ENCODE measurements around the gene LRCH3.
"Not testable (repeated sequence)": the region's sequence is repeated elsewhere in the genome, so short reads cannot be mapped to it uniquely, and the experiment has no call there.

Gene LRCH3

DNA sequence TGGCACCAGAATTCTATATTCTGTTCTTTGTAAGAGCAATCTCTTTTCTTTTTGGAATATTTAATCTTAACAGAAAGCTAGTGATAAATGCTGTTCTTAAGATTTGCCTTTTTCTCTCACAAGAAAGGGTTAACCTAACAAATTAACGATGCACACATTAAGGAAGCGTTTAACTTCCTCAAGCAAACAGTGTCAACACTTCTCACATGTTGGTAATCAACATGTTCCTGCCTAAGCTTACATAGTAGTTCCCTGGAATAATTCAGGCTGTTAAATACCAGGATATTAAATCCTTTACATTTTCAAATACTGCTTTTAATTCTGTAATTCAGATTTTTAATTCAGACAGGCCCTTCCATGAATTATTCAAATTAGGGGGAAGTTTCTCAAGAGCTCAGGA lies 91.5 kb downstream of the LRCH3 start:
- no peak for DNase-seq (ENCODE audit: low read depth in 2 of 2)

DNA sequence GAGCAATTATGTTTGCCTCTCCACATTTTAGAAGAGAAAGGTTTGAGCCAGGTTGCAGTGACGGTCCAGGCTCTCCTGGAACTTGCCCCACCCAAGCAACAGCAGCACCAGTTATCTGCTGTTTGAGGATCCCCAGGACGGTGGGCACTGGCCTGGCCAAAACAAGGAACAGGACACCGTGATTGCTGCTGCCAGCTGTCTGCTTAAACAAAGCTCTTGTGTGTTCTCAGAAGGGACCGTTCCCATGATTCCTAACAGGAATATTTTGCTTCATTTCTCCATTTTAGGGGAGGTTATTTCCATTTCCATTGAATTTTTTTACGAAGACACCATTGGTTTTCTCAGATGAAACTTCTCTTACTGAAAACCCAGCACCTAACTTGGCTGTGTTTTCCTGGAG lies 92.5 kb downstream of the LRCH3 start:
- DNase-seq (ENCODE audit: low read depth in 2 of 2): no peak

DNA sequence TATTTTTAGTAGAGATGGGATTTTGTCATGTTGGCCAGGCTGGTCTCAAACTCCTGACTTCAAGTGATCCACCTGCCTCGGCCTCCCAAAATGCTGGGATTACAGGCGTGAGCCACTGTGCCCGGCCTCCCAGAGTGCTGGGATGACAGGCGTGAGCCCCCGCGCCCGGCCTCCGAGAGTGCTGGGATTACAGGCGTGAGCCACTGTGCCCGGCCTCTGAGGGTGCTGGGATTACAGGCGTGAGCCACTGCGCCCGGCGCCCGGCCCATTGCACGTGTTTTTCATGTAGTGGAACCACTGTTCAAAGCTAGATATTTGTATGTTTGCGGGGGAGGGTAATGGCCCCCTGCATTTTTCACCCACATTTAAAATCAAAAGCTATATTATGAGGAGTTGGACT lies 93.3 kb downstream of the LRCH3 start:
- not testable (repeated sequence) for DNase-seq (ENCODE audit: low read depth in 2 of 2)

DNA sequence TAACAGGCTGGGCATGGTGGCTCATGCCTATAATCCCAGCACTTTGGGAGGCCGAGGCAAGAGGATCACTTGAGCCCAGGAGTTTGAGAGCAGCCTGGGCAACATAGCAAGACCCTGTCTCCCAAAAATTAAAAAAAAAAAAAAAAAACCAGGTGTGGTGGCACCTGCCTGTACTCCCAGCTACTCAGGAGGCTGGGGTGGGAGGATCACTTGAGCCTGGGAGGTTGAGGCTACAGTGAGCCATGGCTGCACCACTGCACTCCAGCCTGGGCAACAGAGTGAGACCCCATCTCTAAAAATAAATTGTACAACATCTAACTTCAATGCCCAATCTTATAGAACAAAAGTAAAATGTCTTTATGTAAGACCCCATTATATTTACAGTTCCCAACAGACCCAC lies 95.0 kb downstream of the LRCH3 start:
- DNase-seq (ENCODE audit: low read depth in 2 of 2): not testable (repeated sequence)

DNA sequence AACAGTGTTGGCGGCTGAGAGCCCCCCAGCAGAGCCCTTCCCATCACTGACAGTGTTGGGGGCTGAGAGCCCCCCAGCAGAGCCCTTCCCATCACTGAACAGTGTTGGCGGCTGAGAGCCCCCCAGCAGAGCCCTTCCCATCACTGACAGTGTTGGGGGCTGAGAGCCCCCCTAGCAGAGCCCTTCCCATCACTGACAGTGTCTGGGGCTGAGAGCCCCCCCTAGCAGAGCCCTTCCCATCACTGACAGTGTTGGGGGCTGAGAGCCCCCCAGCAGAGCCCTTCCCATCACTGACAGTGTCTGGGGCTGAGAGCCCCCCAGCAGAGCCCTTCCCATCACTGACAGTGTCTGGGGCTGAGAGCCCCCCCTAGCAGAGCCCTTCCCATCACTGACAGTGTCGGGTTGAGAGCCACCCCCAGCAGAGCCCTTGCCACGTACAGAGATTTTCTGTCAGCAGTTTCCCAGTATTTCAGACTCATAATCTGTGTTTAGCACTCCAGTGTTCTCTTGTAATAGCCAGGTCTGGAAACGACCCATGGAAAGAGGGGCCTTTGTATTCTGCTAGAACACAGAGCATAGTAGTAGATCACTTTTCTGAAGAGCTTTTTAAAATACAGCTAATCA lies 96.5 kb downstream of the LRCH3 start:
- DNase-seq (ENCODE audit: low read depth in 2 of 2): not testable (repeated sequence)

DNA sequence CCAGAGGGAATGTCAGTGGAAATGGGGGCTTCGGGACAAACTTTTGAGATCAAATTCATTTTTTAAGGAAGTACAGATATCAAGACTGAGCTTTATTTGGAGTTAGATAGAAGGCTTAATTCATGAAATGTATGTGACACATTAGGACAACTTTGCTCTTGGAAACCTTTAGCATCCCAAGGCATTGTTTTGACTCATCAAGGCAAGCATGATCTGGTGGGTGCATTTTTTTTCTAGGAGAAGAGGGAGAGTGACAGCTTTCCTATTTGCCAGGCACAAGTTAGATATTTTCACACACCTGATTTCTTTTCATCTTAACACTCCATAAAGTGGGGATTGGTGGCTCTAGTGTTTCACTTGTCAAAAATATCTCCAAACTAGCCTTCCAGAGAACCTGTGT lies 97.5 kb downstream of the LRCH3 start:
- DNase-seq (ENCODE audit: low read depth in 2 of 2): no peak

DNA sequence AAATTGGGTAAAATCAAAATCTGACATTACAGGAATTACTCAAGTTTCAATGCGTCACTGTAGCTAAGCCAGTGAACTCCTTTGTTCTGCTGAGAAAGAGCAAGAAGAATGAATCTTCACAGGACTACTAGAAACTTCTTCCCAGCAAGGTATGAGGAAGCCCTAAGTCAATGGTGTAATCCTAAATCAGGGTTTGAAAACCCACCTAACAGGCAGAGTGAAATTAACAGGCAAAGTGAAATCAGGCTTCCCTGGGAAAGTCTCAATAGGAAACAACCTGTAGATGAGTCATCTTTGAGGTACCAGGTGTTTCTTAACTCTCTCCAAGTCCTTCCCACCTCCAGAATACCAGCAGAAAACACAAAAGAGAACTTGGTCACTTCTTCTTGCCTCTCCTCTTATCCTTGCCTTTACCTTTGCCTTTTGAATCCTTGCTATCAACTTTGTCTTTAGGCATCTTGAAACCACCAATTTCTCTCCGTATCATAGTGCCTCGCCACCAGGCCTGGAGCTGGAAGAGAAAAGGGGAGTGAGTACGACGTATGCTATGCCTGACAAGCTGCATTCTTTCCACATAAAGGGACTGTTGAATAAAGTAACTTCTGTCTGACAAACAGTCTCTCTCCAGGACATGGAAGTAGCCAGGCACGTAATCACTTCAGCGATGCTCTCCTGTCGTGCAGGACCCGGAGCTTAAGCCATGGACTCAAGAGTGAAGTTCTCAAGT lies 98.3 kb downstream of the LRCH3 start:
- DNase-seq (ENCODE audit: low read depth in 2 of 2): no peak

DNA sequence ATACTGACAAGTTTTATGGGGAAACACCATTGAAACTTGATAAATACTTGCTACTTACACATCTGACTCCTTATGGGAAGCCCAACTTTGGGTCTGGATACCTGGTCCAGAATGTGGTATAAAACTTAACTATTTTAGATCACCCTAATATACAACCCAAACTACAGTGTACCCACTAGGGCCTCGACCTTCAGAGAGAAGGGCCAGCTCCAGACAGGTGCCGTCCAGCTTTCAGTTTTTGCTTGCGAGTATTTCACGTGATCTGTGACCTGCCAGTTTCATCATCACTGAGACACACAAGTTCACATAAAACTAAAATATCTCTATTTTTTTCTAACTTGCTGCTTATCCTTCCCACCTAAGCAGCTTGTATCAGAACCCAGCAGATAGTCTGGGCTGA lies 99.6 kb downstream of the LRCH3 start:
- no peak for DNase-seq (ENCODE audit: low read depth in 2 of 2)

DNA sequence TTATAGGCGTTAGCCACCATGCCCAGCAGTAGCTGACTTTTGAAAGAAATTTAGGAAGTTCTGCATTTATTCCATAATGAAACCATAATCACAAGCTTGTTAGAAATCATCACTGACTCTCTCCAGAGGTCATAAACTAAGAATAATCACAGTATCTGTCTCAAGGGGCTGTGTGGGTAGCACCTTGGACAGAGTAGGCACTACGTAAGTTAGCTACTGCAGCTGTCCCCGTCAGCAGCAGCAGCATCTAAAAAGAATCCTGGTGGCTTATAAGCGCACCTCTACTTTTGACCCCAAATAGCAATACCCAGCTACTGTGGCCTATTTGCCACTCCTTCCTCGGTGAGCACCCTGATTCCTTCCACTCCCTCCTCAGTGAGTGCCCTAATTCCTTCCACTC lies 101.1 kb downstream of the LRCH3 start:
- no peak for DNase-seq (ENCODE audit: low read depth in 2 of 2)

DNA sequence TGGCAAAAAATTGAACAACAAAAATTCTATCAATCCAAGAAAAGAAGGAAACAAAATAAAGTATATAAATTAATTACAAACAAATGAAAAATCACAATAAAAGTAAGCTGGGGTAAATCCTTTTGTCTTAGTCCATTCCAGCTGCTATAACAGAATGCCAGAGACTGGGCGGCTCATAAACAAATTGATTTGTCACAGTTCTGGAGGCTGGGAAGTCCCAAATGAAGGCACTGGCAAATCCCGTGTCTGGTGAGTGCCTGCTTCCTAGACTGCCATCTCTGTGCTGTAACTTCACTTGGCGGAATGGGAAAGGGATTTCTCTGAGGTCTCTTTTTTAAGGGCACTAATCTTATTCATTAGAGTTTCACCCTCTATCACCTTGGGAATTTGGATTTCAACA lies 105.4 kb downstream of the LRCH3 start:
- DNase-seq (ENCODE audit: low read depth in 2 of 2): no peak

DNA sequence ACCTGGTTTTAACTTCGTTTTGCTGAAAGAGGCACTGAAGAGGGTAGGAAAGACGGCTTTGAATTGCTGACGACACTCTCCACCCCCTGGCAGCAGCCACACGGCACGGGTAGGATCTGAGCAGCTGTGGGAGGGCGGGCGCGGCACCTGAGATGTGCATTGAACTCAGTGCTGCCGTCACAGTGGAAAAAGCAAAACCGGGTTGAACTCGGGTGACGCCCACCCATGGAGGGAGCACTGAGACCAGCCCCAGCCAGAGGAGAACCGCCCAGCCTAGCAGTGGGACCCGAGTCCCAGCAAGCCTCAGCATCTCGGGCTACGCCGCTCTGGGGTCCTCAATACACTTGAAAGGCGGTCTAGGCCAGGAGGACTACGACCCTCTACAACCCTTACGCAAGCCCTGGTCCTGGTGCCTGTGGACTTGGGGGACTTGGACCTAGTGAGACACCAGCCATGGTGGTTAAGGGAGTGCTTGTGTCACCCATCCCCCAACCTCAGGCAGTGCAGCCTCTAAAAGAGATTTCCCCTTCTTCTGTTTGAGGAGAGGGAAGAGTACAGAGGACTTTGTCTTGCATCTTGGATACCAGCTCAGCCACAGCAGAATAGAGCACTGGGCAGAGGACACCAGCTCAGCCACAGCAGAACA lies 108.9 kb downstream of the LRCH3 start:
- no peak for DNase-seq (ENCODE audit: low read depth in 2 of 2)

DNA sequence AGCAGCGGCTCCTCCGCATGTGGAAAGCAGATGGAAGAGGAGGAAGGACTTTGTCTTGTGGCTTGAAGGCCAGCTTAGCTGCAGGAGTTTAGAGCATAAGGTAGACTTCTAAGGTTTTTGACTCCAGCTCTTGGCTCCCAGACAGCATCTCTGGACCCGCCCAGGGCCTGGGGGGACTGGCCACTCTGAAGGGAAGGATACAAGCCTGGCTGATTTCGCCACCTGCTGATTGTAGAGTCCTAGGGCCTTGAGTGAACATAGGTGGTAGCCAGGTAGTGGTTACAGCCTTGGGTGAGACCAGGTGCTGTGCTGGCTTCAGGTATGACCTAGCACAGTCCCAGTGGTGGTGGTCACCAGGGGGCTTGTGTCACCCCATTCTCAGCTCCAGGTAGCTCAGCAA lies 110.6 kb downstream of the LRCH3 start:
- DNase-seq (ENCODE audit: low read depth in 2 of 2): no peak

DNA sequence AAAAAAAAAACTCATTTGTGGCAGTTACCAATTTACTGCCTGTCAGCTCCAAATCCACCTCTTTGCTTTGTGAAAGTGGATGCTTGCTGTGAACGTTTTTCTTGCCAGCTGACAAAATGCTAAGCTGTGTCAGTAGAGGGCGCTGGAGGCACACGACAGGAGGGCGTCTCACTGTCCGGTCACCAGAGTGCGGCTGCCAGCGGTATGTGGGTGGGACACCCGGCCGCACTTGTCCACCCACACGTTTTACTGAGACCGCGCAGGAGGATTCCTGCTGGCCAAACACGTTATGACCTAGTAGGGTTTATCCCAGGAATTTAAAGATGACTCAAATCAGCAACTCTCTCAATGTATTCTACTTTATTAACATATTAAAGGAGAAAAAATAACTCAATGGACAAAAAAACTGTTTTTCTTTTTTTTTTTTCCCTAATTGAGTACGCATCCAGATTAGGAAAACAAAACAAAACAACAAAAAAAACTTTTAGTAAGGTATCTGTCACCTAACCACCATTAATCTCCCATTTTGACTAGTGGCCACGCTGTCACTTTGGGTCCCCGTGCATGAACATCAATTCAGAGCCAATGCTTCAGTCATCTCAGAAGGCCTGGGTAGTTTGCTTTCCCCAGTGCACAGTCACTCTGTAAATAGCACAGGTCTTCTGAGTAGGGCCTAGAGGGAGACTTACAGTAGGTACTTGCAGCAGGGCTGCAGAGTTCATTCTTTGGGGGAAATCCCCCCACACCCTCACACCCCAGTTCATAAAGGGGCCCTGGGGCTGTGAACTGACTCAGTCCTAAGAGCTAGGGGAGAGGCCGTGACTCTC lies 115.2 kb downstream of the LRCH3 start:
- DNase-seq (ENCODE audit: low read depth in 2 of 2): peak; percentile 61 to 62

DNA sequence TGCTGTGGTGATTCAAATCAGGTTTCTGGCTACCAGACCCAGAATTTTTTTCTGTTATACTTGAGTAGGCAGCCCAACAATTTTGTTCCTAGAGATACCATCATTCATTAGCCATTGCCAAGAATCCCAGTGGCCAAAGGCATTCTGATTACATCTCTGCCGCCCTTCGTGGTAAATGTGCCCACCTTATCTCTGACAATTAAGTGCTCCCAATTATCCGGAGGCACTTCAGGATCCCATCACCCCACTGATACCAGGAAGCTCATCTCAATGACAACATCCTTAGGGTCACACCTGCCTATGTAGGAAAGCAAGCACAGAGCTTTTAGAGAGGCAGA lies 115.8 kb downstream of the LRCH3 start:
- no peak for DNase-seq (ENCODE audit: low read depth in 2 of 2)

DNA sequence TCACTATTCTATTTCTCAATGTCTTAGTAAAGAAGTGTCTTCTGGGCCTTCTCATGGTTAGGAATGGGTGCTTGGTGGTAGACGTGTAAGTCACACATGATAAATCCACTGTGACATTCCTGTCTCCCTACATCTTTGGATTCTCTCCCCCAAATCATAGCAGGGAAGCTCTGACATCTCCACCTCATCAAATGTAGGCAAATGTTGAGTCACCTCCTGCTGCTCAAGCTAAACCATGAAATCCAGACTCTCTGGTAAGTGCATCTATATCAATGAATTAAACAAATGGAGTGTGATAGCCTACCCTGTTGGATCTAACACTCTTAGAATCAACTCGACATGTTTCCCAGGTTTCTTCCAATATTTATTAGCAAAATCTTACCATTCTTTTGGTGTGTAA lies 116.1 kb downstream of the LRCH3 start:
- DNase-seq (ENCODE audit: low read depth in 2 of 2): no peak

DNA sequence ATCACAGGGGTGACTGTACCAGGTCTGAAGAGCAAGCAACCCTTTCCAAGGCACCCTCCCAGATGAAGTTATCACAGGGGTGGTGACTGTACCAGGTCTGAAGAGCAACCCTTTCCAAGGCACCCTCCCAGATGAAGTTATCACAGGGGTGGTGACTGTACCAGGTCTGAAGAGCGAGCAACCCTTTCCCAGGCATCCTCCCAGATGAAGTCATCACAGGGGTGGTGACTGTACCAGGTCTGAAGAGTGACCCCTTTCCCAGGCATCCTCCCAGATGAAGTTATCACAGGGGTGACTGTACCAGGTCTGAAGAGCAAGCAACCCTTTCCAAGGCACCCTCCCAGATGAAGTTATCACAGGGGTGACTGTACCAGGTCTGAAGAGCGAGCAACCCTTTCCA lies 117.5 kb downstream of the LRCH3 start:
- DNase-seq (ENCODE audit: low read depth in 2 of 2): not testable (repeated sequence)

DNA sequence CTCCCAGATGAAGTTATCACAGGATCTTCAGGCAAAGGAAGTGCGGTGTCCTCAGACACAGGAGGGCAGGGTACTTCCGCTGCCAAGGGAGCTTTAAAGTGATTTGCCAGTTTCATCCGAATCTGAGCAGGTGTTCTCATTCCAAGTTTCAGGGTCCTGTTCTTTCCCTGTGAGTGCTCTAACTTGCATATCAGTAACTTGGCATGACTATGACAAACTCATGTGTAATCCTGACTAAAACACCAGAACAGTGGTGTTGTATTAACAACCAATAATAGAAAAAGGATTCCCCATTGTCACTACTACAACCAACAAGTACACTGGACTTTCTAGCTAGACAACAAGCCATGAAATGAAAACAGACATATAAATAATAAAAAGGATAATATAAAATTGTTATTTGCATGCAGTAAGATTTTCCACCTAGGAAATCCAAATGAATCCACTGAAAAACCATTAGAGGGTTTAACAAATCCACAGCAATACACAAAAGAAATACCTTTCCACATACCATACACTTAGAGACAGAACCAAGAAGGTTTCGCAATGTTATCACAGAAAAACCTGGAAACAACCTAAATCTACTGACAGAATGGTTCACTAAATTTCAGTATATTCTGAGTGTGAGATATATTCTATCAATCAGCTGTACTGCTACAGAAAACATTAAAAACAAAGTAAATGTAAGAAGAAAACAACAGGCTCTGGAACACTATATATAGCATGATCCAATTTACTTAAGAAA lies 118.1 kb downstream of the LRCH3 start:
- no peak for DNase-seq (ENCODE audit: low read depth in 2 of 2)

DNA sequence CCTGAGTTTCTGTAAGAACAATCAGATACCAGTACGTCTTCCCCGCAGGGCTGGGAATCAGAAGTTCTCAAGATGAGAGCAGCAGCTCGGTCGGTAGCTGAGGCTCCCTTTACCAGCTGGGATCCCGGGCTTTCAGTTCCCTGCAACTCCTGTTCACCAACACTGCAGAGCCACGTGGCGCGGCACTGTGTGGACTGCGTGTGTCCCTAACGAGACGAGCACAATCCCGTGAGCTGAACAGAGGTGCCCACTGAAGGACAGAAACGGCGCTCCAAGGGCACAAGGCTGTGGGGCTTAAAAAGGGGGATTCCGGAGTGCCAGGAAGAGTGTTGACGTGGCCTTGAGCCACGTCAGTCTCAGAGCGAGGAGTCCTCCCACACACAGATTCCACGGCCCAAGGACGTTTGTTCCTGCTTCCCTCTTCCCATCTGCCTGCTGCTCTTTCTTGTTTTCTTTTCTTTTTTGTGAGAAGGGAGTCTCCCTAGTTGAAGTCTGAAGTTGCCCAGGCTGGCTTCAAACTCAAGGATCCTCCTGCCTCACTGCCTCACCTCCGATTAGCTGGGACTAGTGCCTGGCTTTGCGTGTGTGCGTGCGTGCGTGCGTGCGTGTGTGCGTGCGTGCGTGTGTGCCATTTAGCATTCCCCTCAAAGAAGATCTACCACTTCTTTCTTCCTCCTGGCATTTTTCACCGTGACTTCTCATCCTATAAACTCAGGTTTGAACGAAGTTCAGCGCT lies 121.9 kb downstream of the LRCH3 start:
- DNase-seq (ENCODE audit: low read depth in 2 of 2): no peak

DNA sequence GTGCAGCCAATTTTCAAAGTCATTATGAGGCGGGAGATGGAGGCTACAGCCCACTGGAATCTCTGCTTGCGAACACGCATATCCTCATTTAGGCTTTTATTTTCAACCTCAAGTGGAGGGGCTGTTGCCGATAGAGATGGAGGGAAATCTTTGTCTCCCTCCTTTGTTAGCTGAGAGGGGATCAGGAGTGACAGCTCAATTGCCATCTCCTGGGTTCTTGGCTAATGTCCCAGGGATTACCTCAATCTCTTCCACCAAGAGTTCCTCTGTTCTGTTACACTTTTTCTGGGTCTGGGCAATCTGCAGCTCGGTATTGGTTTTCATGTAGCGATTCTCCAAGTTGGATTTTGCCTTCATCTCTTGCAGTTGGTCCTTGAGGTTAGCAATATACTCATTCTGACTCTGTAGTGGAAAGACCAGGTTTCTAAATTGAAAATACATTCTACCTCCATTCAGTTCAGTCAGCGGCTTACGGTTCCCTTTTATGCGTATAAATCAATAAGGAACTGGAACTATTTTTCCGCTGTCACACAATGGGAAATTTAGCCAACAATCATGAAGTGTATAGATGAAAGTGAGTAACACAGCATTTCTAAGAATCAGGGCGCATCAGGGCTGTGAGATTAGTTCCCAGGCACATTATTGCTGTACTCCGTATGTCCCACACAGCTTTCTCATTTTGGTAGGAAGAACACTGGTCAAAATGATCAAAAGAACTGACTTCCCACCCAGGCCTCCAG lies 122.8 kb downstream of the LRCH3 start:
- DNase-seq (ENCODE audit: low read depth in 2 of 2): no peak

Data from stimulated activated CD8-positive, alpha-beta memory T cell treated with anti-CD3 and anti-CD28 coated beads, Interleukin-7, amount 100 ng/mL, for 4 hours (primary cell).